GM21447 (cell line): ENCODE data around the gene COLEC11.
A peak's percentile ranks its signal among the peaks of the same experiment; 100 is the strongest.

Experiments used
- ATAC-seq: cut with Tn5 transposase; IDR thresholded peaks from one replicate; pipeline ENCODE4 v1.9.1; 2021; ENCODE audit not compliant: unreplicated experiment

Gene COLEC11

GRCh38 chr2:3637311-3637675 lies 42.4 kb downstream of the COLEC11 start:
- ATAC-seq, result no peak

GRCh38 chr2:3637692-3638455 lies 43.0 kb downstream of the COLEC11 start:
- ATAC-seq, result no peak

GRCh38 chr2:3638456-3638810 lies 43.5 kb downstream of the COLEC11 start:
- no peak for ATAC-seq

- ATAC-seq, result no peak
These were observed 44.2 kb downstream of the COLEC11 start for GRCh38 chr2:3639015-3639630.

GRCh38 chr2:3639653-3640052 lies 44.7 kb downstream of the COLEC11 start:
- no peak for ATAC-seq

DNA sequence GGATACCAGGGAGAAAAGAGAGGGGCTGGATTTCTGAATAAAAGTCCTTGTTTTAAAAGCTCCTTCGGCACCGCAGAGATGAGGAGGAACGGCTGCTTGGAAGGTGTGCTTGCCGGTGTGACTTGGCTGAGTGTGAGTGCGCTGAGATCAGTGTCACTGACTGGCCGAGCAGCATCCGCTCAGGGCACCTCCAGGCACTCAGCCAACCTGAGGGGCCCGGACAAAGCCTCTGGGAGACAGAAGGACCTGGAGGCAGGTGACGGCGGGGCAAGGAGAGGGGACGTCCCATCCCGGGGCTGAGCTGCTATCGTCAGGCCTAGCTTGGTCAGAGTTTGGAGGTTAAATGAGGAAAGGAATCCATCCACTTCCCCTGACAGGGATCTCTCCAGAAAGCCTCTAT lies 46.3 kb downstream of the COLEC11 start:
- no peak for ATAC-seq

GRCh38 chr2:3641841-3642421 lies 47.0 kb downstream of the COLEC11 start:
- no peak for ATAC-seq

- no peak for ATAC-seq
These were observed 47.8 kb downstream of the COLEC11 start for GRCh38 chr2:3642521-3643215.

DNA sequence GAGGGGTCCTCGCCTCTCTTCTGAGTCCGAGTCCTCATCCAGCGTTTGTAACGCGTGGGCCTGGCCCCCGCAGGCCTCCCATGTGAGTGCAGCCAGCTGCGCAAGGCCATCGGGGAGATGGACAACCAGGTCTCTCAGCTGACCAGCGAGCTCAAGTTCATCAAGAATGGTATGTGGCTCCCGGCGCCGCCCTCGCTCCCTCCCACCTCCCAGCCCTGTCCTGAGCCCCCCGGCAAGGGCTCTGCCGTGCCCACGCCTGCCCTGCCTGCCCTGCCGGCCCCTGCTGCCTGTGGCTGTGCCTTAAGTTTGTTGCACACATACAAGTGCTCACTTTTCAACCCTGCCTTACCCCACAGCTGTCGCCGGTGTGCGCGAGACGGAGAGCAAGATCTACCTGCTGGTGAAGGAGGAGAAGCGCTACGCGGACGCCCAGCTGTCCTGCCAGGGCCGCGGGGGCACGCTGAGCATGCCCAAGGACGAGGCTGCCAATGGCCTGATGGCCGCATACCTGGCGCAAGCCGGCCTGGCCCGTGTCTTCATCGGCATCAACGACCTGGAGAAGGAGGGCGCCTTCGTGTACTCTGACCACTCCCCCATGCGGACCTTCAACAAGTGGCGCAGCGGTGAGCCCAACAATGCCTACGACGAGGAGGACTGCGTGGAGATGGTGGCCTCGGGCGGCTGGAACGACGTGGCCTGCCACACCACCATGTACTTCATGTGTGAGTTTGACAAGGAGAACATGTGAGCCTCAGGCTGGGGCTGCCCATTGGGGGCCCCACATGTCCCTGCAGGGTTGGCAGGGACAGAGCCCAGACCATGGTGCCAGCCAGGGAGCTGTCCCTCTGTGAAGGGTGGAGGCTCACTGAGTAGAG lies 48.7 kb downstream of the COLEC11 start:
- no peak for ATAC-seq

GRCh38 chr2:3644246-3644525 lies 49.3 kb downstream of the COLEC11 start:
- ATAC-seq, result peak; percentile 84

- no peak for ATAC-seq
These were observed 50.1 kb downstream of the COLEC11 start for GRCh38 chr2:3644891-3645605.

- no peak for ATAC-seq
These were observed 51.0 kb downstream of the COLEC11 start for GRCh38 chr2:3645745-3646389.

DNA sequence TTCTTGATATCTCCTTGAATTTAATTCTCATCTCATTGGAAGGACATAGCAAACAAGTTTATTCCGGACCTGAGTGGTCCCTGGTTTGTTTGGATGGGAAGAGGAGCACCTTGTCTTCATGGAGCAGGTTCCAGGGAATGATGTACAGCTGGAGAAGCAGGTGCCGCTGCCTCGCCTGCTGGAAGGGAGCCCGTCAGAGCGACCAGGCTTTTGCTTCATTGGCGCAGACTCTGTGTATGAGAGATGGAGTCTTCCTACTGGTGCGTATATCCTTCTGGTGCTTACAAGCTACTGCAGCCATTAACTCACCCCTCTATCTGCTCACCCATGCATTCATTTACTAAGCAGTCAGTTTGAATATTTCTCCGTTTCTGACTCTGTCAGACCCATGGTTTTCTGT lies 51.5 kb downstream of the COLEC11 start:
- no peak for ATAC-seq

DNA sequence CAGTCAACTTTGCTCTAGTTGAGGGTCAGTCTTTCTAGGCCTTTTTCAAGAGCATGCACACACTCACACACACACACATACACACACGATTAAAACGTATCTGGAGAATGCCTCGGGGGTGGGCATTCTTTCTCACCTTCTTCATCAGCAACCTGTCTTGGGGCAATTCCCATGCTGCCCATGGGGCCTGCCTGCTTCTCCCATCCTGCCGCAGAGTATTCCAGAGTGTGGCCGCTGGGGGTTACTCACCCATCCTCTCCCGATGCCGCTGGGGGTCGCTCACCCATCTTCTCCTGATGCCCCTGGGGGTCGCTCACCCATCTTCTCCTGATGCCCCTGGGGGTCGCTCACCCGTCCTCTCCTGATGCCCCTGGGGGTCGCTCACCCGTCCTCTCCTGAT lies 52.3 kb downstream of the COLEC11 start:
- ATAC-seq, result no peak

DNA sequence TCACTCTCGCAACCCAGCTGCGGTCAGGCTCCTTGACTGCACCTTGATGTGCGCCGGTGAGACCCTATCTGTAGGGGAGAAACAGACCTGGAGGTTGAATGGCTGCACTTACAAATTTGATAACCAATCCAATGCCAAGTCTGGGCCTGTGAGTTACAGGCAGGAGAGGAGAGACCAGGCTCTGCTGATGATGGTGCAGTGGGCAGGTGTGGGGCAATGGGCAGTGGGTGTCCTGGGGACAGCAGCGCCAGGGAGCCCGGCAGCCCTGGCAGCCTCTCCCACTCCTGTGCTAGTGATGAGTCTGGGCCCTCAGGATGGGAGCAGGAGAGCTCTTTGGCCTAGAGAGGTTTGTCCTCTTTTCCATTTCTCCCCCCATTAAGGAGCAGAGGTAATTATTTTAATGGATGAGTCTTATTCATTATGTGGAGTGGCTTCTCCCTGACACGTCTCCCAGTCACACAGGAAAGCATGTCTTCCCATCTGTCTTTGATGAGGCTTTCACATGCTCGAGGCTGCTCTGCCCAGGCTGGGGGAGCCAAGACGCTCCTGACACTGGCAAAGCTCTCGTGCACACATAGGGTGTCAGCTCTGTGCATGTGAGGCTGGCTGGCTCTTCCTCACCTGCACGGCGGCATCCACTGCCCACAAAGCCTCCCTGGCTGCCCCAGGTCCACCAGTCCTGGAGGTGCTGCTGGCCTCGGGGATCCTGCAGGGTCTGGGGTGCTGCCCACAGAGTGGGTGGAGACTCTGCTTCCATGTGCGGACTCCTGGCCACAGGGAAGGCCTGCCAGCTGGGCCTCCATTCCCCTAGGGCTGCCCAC lies 53.1 kb downstream of the COLEC11 start:
- ATAC-seq, result no peak

- ATAC-seq, result no peak
These were observed 53.8 kb downstream of the COLEC11 start for GRCh38 chr2:3648652-3649177.

DNA sequence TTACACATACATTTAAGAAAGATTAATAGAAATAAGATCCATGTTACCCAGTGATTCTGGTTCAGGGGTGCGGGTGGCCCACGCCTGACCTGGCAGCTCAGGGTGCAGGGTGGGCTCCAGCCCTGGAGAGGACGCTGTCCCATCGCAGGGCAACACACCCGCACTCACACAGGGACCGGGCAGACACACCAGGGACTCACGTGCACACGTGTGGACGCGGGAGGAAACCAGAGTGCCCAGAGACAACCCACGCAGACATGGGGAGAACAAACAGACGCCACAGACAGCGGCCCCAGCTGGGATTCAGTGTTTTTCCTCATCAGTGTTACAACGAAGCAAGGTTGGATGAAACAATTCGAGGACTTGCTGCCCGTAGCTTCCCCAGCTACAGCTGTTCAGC lies 54.7 kb downstream of the COLEC11 start:
- ATAC-seq, result no peak

DNA sequence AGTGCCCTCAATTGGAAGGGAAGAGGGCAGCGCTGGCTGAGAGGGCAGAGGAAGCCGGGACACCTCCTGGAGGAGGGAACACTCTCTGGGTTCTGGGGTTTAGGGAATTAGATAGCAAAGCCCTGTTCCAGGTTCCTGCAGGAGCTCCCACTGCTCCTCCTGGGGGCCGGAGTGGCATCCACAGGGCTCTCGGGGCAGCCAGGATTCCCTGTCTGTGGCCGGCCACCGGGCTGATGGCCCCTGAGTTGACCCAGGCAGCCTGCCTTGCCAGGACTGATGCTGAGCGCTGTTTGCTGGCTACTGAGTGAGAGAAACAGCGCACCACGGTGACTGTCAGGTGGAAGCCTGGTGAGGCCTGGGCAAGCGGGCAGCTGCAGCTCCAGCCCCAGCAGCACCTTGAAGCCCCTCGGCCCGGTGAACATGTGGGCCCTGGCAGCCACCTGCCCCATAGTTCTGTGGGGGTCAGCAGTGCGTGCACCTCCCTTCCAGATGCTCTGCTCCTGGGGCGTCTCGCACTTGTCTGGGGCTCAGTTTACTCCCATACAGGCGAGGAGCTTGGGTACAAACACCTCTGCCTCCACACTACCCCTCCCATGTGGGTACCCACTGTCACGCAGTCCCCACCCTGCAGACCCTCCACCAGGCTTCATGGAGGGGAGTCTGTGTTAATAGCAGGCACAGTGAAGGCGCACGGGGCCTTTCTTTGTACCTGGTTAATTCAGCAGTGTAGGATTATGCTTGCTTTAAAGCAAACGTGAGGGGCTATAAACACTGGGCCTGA lies 55.4 kb downstream of the COLEC11 start:
- ATAC-seq, result no peak
